Hippocampal formation (tissue), 2 donors: ENCODE measurements around the gene S100PBP.
A peak's percentile ranks its signal among the peaks of the same experiment; 100 is the strongest.

ENCODE experiments used
- DNase-seq, 2 donors: peaks; one replicate each; lab custom pipeline; 2025; lab: John Stamatoyannopoulos, UW

Gene S100PBP

DNA sequence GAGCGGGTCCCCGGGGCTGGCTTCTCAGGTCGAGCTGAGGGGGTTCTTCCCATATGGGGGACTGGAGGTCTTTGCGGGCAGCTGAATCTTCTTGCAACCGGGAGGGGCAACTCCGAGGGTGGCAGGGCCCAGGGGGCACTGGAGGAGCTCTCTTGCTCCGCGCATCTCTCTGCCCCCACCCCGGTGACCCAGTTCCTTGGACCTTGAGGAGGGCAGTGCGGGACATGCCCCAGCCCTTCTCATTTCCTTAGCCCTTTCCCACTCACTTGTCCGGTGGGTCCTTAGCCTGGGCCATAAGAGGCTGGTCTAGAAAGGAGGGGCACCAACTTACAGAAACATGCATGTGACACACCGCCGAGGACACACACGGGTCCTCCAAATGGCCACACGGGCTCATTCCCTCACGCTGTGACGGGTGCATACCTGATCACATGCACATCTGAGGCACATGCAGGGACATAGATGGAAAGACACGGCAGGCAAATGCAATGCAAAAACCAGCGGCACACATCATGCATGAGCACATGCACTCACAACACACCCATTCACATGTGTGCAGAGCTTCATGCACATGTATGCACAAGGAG is 69.5 kb downstream of the S100PBP start:
- DNase-seq: no peak

- DNase-seq: no peak
Measured at GRCh38 chr1:32887623-32888022, 70.2 kb downstream of the S100PBP start.

DNA sequence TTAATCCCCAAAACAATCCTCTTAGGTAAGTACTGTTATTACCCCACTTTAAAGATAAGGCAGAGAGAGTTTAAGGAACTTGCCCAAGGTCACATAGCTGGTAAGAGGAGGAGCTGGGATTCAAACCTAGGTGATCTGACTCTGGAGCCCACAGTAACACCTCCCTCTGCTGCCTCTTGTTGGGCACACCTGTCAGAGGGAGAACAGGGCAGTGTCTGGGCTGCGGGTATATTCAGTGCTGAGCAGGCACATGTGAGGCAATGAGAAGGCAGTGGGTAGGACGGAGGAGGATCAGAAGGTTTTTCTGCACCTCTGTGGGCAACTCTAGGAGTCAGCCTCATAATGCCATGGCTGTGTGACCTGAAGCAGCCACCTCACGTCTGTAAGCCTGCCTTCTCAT is 70.7 kb downstream of the S100PBP start:
- no peak for DNase-seq

- DNase-seq: no peak
Measured at GRCh38 chr1:32888677-32889420, 71.4 kb downstream of the S100PBP start.

DNA sequence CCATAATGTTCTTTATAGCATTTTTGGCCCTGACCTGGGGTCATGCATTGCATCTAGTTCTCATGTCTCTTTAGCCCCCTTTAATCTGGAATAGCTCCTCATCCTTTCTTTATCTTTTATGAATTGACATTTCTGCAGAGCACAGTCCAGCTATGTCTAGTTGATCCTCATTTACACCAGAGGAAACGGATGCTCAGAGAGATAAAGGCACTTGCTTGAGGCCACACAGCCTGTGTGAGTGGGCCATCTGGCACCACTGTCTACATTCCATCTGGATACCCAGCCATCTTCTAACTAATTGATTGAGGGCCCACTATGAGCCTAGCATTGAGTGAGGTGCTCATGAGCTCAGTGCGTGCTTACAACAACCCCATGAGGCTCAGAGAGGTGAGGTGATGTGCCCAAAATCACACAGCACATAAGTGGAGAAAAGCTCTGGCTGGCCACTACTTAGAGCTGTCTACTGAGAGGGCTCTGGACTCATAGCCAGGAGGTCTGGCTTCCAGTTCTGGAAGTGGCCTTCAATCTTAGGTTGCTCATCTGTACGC is 72.4 kb downstream of the S100PBP start:
- no peak for DNase-seq

GRCh38 chr1:32890516-32891240 is 73.2 kb downstream of the S100PBP start:
- DNase-seq: no peak

GRCh38 chr1:32891241-32891570 is 73.8 kb downstream of the S100PBP start:
- no peak for DNase-seq

DNA sequence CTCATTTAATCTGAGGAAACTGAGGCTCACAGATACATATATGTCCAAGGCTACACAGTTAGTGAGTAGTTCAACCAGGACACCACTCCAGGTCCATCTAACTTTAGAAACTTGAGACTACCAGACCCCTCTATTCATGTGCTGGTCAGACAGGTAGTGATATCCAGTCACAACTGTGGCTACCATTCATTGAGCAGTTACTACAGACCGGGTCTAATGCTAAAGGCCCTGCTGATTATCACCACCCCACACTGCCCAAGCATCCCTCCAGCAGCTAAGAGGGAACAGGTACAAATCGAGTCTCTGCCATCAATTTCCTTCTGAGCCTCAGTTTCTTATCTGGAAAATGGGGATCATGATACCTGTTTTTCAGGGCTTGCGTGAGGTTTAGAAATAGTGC is 74.2 kb downstream of the S100PBP start:
- DNase-seq: no peak

DNA sequence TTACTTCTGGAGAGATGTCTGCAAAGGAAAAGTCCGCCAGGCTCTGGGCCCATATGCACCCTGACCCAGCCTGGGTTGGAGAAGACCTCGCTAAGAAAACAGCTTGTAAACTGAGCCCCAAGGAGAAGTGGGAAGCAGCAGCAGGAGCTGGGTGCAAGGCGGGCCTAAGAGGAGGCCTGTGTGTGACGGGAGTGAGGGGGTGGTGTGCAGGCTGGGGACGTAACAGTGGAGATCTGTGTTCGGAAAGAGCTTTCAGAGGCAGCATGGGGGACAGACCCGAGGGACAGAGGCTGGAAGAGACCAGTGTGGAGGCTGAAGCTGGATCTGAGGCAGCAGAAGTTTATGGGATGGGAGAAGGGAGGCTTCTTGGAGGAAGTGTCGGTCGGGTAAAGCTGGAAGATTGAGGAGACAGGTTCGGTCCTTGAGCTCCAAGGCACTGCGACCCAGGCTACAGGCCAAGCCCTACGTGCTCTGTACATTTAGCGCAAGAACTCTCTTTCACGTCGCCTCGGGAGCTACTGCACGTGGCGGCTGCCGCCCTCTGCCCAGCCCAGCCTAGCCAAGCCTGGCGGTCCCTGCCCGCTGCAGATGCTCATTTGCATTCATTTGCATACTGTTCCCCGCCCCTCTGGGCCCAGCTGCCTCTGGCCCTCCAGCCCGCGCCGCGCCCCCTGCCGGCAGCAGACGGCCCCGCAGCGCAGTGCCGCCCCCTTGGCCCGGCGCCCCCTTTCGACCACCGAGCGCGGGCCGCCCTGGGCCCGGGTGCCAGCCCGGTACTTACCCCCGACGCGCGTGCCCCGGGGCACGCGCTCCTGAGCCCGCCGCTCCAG is 75.1 kb downstream of the S100PBP start:
- peak; percentile 74 to 75 for DNase-seq

- peak in 1 of 2 donors; percentile 37 for DNase-seq
Measured at GRCh38 chr1:32893198-32894018, 76.0 kb downstream of the S100PBP start.

DNA sequence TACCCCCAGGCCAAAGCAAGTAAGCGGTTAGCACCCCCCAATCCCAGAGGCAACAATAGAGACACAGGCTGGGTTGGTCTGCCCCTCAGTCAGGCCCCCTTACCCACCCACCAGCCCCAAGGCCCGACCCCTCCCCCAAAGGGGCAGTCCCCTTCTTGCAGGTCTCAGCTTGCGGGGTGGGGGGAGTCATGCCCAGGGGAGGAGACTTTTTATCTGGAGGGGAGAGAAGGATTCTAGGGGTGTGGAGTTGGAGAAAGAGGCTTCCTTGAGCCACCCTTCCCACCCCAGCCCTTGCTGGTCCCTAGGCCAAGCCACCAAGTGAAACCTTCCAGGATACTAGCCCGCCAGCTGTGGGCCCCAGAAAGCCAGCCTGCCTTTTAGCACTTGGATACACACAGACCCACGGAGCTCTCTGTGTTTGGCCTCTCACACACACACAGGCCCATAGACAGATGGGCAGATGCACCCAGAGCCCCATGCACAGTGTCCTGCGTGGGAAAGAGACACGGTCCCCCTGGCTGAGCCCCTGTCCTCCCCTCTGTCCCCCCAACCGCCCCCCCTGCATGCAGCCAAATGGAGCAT is 76.7 kb downstream of the S100PBP start:
- no peak for DNase-seq

DNA sequence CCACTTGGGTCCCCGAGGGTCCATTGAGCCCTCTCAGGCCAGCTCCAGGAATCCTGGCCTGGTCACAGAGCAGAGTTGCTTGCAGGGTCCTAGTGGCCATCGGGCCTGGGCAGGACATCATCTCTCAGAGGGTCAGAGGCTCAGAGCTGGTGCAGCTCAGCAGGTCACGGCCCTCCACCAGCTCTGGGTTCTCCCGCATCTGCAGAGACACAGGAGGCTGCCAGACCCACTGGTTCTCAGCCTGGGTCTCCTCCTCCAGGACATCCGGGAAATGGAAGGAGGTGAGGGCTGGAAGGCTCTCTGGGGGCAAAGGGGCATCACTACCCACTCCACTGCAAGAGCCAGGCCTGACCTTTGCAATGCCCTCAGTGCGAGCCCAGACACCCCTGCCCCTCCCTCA is 77.2 kb downstream of the S100PBP start:
- no peak for DNase-seq

DNA sequence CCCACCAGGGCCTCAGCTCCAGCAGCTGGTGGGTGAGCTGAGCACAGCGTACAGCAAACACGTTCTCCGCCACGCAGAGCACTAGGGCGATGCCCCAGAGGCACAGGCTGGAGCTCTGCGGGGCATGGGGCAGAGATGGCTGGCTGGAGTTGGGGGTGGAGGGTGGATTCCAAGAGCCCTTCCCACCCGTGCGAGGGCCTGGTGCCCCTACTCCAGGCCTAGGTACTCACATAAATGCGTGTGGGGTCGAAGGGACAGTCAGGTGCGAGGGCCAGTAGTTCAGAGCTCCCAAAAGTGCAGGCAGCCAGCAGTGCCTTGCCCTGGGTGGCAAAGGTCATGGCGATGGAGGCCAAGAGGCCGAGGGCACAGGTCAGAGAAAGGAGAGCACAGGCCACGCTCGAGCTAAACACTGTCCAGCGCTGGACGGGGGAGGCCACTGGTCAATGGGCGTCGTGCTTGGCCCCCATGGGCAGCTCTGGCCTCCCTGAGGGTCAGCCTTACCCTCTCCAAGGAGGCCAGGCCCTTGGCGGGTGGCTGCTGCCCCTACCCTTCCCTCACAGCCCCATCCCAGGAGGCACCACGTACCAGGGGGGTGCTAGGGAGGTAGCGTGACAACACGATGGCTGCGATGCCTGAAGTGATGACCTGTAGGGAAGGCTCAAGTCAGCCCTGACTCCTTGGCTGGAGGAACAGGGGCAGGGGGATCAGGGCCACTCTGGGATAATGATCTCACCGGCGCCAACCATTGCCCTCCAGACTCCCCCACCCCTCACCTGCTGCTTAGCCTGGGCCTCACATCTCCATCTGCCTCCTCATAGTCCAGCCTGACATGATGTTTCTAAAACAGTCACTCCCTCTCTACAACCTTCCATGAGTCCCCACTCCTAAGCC is 78.1 kb downstream of the S100PBP start:
- no peak for DNase-seq

DNA sequence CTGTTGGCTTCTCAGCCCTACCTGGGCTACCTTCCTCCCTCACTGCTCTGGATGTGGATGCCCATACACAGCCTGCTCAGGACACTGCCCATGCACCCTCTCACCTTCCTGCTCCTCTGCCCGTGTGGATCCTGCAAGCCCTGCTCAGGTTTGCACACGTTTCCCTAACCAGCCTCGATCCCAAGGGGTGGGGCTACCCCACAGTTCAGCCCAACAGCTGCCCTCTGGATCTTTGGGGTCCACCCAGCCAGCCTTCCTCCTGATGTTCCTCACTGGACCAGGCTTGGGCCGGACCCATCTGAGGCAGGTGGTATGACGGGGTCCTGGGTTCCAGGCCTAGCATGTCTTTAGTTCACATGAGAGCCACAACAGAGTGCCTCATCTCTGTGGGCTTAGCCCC is 79.0 kb downstream of the S100PBP start:
- DNase-seq: no peak

DNA sequence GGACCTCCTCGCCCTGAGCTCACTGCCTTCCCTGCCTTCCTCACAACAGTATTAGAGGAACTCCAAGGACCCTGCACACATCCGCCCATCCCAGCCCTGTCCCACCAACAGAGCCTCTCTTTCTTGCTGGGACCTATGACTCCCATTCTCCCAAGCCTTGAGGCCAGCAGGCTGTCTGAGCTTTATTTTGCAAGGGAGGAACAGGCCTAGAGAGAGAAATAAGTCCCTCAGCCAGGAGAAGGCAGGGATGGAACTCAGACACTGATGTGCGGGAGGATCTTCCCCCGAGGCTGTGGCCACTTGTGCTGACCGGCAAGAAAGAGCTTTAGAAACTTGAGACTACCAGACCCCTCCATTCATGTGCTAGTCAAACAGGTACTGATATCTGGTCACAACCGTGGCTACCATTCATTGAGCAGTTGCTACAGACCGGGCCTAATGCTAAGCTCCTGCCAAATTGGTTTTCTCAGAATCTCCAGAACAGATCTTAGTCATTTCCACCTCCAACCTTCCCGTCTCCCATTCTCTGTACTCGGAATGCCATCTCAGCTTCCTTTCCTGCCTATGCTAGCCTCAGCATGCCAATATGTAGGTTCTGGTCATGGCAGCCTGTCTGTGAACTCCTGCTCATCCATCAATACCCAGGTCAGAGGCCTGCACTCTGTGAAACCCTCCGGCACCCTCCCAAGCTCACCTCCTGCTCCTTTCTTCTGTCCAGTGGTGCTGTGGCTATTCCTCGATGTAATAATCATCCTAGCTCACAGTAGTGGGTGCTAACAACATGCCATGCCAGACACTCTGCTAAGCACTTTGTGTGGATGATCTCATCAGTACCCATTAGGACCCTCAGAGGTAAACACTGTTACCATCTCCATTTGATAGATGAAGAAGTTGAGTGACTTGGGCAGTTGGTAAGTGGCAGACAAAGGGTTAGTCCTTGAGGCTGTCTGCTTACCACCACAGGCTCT is 79.9 kb downstream of the S100PBP start:
- DNase-seq: no peak

GRCh38 chr1:32898056-32898455 is 80.6 kb downstream of the S100PBP start:
- DNase-seq: no peak

DNA sequence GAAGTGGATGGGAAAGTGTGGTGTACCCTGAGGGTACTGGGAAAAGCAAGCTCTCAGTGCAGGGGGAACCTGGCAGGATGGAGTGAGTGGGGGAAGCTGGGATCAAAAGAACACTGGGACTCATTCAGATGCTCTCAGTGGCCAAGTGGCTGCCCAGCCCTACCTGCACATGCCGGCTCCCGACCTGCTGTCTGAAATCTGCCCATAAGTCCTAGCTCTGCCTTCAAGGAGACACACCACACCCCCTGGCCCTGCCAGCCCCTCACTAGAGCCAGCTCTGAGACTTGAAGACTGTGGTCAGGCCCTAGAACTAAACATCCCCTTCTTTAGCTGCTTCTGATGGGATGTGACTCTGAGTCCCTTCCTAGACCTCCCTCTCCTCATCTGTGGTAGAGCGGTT is 81.5 kb downstream of the S100PBP start:
- DNase-seq: no peak

GRCh38 chr1:32899586-32900296 is 82.3 kb downstream of the S100PBP start:
- DNase-seq: no peak
